KMS-11 (cell line): ENCODE measurements around the gene CFAP44.

Experiments used
- H2AFZ ChIP-seq: fragments of 200-600 bp; sonication (generic); 2 replicates; pipeline ENCODE4 v1.6.1; 2016; ENCODE audit warnings: antibody characterized with exemption, mixed run types, low read depth
- H3K27ac ChIP-seq: fragments of 200-600 bp; sonication (generic); 2 replicates; pipeline ENCODE4 v1.6.1; 2016; ENCODE audit warnings: mild to moderate bottlenecking, mixed run types
- H3K27me3 ChIP-seq: fragments of 200-600 bp; sonication (generic); 2 replicates; pipeline ENCODE4 v1.6.1; 2017; ENCODE audit warnings: mild to moderate bottlenecking, low read depth, mixed run types, moderate library complexity; ENCODE audit not compliant: insufficient read depth
- H3K36me3 ChIP-seq: fragments of 200-600 bp; sonication (generic); 2 replicates; pipeline ENCODE4 v1.6.1; 2017; ENCODE audit warnings: mild to moderate bottlenecking, mixed run types; ENCODE audit not compliant: insufficient read depth
- H3K4me1 ChIP-seq: fragments of 200-600 bp; sonication (generic); 2 replicates; pipeline ENCODE4 v1.6.1; 2016; ENCODE audit warnings: mild to moderate bottlenecking, low read depth, mixed run types; ENCODE audit not compliant: poor library complexity, severe bottlenecking
- H3K4me2 ChIP-seq: fragments of 200-600 bp; sonication (generic); 2 replicates; pipeline ENCODE4 v1.7.0; 2016; ENCODE audit warnings: mild to moderate bottlenecking, mixed run types
- H3K4me3 ChIP-seq: fragments of 200-600 bp; sonication (generic); IDR thresholded peaks from 2 replicates; pipeline ENCODE4 v1.6.1; 2017; ENCODE audit warnings: low read depth, low read length, mixed read lengths; ENCODE audit not compliant: insufficient read depth
- H3K79me2 ChIP-seq: fragments of 200-600 bp; sonication (generic); 2 replicates; pipeline ENCODE4 v1.6.1; 2016; ENCODE audit warnings: low read depth, mixed run types; ENCODE audit not compliant: insufficient read depth
- H3K9ac ChIP-seq: fragments of 200-600 bp; sonication (generic); 2 replicates; pipeline ENCODE4 v1.6.1; 2016; ENCODE audit warnings: mild to moderate bottlenecking, mixed run types
- H4K20me1 ChIP-seq: fragments of 200-600 bp; sonication (generic); 2 replicates; pipeline ENCODE4 v1.6.1; 2016; ENCODE audit warnings: mild to moderate bottlenecking, mixed run types; ENCODE audit not compliant: insufficient read depth
- TF ChIP-seq, protein P1 (sequence below): fragments of 200-600 bp; sonication (generic); conservative IDR thresholded peaks from 2 replicates; pipeline ENCODE4 v1.6.1; 2017; ENCODE audit warnings: low read depth, mild to moderate bottlenecking, antibody characterized with exemption, low read length, moderate library complexity, mixed read lengths

The CFAP44 gene

DNA sequence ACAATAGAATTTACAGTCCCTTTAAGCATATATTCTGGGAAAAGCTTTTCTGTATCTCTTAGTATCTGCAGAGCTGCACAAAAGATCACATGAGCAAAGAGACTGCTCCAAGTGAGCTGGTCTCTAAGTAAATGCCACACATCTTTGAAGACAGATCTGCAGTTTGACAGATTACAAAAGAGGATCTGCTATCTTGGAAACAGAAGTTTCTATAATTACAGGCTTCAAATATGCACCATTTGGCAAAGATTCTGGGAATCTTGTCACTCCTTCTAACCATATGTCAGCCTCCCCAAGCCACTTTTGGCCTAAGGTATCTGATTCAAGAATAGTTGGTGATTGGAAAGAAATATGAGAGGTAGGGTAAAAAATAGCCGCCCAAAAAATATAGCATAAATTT is 9.6 kb upstream of the CFAP44 start:
- H2AFZ ChIP-seq = no peak overlapping the region
- no peak overlapping the region for H3K27ac ChIP-seq
- H4K20me1 ChIP-seq = no peaks in the 10 kb centered on the region
- no peaks in the 10 kb centered on the region for H3K79me2 ChIP-seq
- no peaks in the 10 kb centered on the region for H3K36me3 ChIP-seq
- H3K27me3 ChIP-seq = no peaks in the 10 kb centered on the region
- no peak overlapping the region for H3K4me3 ChIP-seq
- H3K4me2 ChIP-seq = no peak overlapping the region
- TF ChIP-seq, protein P1, sequence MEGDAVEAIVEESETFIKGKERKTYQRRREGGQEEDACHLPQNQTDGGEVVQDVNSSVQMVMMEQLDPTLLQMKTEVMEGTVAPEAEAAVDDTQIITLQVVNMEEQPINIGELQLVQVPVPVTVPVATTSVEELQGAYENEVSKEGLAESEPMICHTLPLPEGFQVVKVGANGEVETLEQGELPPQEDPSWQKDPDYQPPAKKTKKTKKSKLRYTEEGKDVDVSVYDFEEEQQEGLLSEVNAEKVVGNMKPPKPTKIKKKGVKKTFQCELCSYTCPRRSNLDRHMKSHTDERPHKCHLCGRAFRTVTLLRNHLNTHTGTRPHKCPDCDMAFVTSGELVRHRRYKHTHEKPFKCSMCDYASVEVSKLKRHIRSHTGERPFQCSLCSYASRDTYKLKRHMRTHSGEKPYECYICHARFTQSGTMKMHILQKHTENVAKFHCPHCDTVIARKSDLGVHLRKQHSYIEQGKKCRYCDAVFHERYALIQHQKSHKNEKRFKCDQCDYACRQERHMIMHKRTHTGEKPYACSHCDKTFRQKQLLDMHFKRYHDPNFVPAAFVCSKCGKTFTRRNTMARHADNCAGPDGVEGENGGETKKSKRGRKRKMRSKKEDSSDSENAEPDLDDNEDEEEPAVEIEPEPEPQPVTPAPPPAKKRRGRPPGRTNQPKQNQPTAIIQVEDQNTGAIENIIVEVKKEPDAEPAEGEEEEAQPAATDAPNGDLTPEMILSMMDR = no peak
- no peaks in the 10 kb centered on the region for H3K4me1 ChIP-seq
- no peak overlapping the region for H3K9ac ChIP-seq

DNA sequence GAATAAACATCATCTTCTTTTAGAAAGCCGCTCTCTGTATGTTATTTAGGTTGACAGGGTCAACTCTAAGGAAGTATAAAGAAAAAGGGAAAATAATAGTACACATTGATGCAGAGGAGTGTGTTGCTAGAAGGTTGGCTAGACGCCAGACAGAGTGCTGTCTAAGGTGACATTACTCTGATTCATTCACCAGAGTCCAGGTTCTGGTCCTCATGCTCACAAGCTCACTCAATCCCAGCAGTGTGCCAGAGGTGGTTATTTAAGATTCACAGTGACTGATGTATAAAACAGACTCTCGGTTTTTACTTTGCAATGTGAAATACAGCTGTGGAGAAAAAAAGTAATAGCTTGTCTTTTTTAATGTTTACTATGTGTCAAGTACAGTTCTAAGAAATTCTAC is 1.7 kb downstream of the CFAP44 start:
- Histone ChIP-seq H3K4me2 (no peak overlapping the region), H3K4me1 (no peaks in the 10 kb centered on the region), H3K27ac (no peak overlapping the region), H3K9ac (no peak overlapping the region), H3K36me3 (no peaks in the 10 kb centered on the region), H3K4me3 (no peak overlapping the region), H3K27me3 (no peaks in the 10 kb centered on the region), H4K20me1 (no peaks in the 10 kb centered on the region), H2AFZ (no peak overlapping the region), H3K79me2 (no peaks in the 10 kb centered on the region)
- TF ChIP-seq, protein P1 = no peak

GRCh38 chr3:113438224-113438623 is 3.1 kb downstream of the CFAP44 start:
- no peaks in the 10 kb centered on the region for H3K4me1 ChIP-seq
- H3K4me3 ChIP-seq = no peak overlapping the region
- TF ChIP-seq, protein P1 = no peak
- H3K27me3 ChIP-seq = no peaks in the 10 kb centered on the region
- H3K27ac ChIP-seq = no peak overlapping the region
- no peaks in the 10 kb centered on the region for H3K79me2 ChIP-seq
- H3K9ac ChIP-seq = no peak overlapping the region
- no peak overlapping the region for H2AFZ ChIP-seq
- H4K20me1 ChIP-seq = no peaks in the 10 kb centered on the region
- H3K4me2 ChIP-seq = no peak overlapping the region
- H3K36me3 ChIP-seq = no peaks in the 10 kb centered on the region

DNA sequence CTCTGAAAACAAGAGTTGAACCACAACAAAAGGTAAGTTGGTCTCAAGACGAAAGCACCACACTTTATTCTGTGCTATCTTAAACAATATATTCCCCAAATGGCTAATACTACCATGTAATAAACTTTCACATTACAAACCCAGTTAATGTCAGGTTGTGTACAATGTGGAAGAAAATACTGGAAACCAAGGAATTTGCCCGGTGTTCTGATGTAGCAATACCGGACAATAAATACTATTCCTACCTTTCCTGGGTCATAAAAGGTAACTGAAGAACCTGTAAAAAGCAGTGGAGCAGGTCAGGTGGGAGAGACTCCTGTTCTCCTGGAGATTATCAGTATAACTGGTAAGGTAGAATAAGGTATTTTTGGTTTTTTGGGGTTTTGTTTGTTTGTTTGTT is 3.9 kb downstream of the CFAP44 start:
- Histone ChIP-seq H3K9ac (no peak overlapping the region), H3K27me3 (no peaks in the 10 kb centered on the region), H3K4me2 (no peak overlapping the region), H3K79me2 (no peaks in the 10 kb centered on the region), H3K27ac (no peak overlapping the region), H2AFZ (no peak overlapping the region), H3K4me1 (no peaks in the 10 kb centered on the region), H3K4me3 (no peak overlapping the region), H4K20me1 (no peaks in the 10 kb centered on the region), H3K36me3 (no peaks in the 10 kb centered on the region)
- TF ChIP-seq, protein P1 = no peak
